DOHH2 (cell line): Measurements from ENCODE around the gene C10orf143.

Experiments
- EZH2phosphoT487 ChIP-seq: fragments of 200-600 bp; sonication (generic); IDR thresholded peaks from 2 replicates; pipeline ENCODE4 v1.6.1; 2017; ENCODE audit warnings: borderline replicate concordance, mild to moderate bottlenecking, antibody characterized with exemption, low read length, moderate library complexity, mixed read lengths
- TF ChIP-seq, protein P1 (sequence below): fragments of 200-600 bp; sonication (generic); IDR thresholded peaks from one replicate; pipeline ENCODE4 v1.5.1; 2014; ENCODE audit warnings: antibody characterized with exemption, mild to moderate bottlenecking, low read depth, low read length; ENCODE audit not compliant: poor library complexity, severe bottlenecking

DNA sequence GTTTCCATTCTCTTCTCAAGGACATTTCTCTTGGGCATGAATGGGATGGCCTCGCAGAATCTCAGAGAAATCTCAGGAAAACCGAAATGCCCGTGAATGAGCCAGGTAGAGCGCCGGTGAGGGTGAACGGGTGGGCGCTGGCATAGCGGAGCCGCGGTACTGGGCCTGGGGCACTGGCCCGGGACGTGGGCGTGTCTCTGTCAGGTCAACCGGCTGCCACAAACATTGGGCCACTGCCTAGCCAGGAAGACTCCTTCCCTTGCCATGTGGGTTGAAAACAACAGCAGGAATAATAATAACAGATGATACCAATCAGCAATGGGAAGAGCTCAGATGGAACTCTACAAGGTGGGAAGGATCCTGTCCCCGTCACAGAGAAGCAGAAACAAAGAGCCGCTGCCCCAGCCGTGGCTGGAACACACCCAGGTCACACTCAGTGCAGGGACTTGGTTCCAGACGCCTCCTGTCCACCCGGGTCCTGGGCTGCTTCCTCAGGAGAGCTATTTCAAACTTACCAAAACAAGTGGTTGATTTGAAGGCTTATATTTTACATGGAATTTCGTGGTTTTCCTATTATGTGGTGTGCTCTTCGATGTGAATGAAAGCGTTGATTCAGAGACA is 95.4 kb downstream of the C10orf143 start:
- TF ChIP-seq, protein P1, sequence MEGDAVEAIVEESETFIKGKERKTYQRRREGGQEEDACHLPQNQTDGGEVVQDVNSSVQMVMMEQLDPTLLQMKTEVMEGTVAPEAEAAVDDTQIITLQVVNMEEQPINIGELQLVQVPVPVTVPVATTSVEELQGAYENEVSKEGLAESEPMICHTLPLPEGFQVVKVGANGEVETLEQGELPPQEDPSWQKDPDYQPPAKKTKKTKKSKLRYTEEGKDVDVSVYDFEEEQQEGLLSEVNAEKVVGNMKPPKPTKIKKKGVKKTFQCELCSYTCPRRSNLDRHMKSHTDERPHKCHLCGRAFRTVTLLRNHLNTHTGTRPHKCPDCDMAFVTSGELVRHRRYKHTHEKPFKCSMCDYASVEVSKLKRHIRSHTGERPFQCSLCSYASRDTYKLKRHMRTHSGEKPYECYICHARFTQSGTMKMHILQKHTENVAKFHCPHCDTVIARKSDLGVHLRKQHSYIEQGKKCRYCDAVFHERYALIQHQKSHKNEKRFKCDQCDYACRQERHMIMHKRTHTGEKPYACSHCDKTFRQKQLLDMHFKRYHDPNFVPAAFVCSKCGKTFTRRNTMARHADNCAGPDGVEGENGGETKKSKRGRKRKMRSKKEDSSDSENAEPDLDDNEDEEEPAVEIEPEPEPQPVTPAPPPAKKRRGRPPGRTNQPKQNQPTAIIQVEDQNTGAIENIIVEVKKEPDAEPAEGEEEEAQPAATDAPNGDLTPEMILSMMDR, result no peak
- TF ChIP-seq EZH2phosphoT487, result no peak
